ENCODE results near the gene KLF1. TPM values are rescaled to one million over a fixed set of nuclear protein-coding genes. Genes with fewer than 3 reads are reported as not detected.

The KLF1 gene
- total and polyA plus RNA-seq, 2 donors (not counting 1 experiment from before 2014, with no cell fraction given): not detected

GRCh38 chr19:12884926-12885748 lies 1.9 kb downstream of the KLF1 start:
- Histone ChIP-seq H3K9ac (ENCODE audit: insufficient read depth, low read length) (no peak overlapping the region), H3K4me2 (ENCODE audit: extremely low read depth, insufficient read depth, low read length) (peak overlapping the region; percentile 25), H3K79me2 (ENCODE audit: control insufficient read depth, insufficient read depth, low read length) (no peaks in the 10 kb centered on the region), H3K27ac (ENCODE audit: insufficient read depth, low read length) (no peak overlapping the region), H4K20me1 (ENCODE audit: control insufficient read depth, extremely low read depth, insufficient read depth, low read length) (no peaks in the 10 kb centered on the region), H3K4me1 (ENCODE audit: control insufficient read depth, extremely low read depth, insufficient read depth, low read length) (no peaks in the 10 kb centered on the region), H3K27me3 (ENCODE audit: control insufficient read depth, insufficient read depth, low read length) (peaks cover 20% of the 10 kb centered on the region), H3K4me3 (replicated peaks in 1 of 4; ENCODE audit: control extremely low read depth in 1 of 4, insufficient read depth in 1 of 4, low read depth in 3 of 4, low read length in 4 of 4) (peak overlapping the region in 1 of 4 experiments; percentile 36), H2AFZ (ENCODE audit: low read length) (no peak overlapping the region), H3K9me3 (ENCODE audit: control insufficient read depth, insufficient read depth, low read depth, low read length) (no peaks in the 10 kb centered on the region), H3K36me3 (ENCODE audit: control insufficient read depth, insufficient read depth, low read length) (no peaks in the 10 kb centered on the region)
- no peak for TF ChIP-seq EZH2 (IDR thresholded peaks at IDR 0.05; ENCODE audit: low read length, missing control alignments)
- peak; percentile 45 to 48 for TF ChIP-seq CTCF (conservative IDR thresholded peaks at IDR 0.05 in 1 of 2, IDR thresholded peaks at IDR 0.05 in 1 of 2; ENCODE audit: low read depth in 1 of 2, low read length in 2 of 2)
- DNase-seq (ENCODE audit: low read depth in 2 of 2): peak; percentile 43 to 46

GRCh38 chr19:12884627-12884925 lies 2.4 kb downstream of the KLF1 start:
- DNase-seq (ENCODE audit: low read depth in 2 of 2): no peak
- Histone ChIP-seq H3K9me3 (ENCODE audit: control insufficient read depth, insufficient read depth, low read depth, low read length) (no peaks in the 10 kb centered on the region), H3K27ac (ENCODE audit: insufficient read depth, low read length) (no peak overlapping the region), H3K9ac (ENCODE audit: insufficient read depth, low read length) (no peak overlapping the region), H3K36me3 (ENCODE audit: control insufficient read depth, insufficient read depth, low read length) (no peaks in the 10 kb centered on the region), H2AFZ (ENCODE audit: low read length) (no peak overlapping the region), H4K20me1 (ENCODE audit: control insufficient read depth, extremely low read depth, insufficient read depth, low read length) (no peaks in the 10 kb centered on the region), H3K79me2 (ENCODE audit: control insufficient read depth, insufficient read depth, low read length) (no peaks in the 10 kb centered on the region), H3K4me1 (ENCODE audit: control insufficient read depth, extremely low read depth, insufficient read depth, low read length) (no peaks in the 10 kb centered on the region), H3K27me3 (ENCODE audit: control insufficient read depth, insufficient read depth, low read length) (peaks cover 20% of the 10 kb centered on the region), H3K4me3 (replicated peaks in 1 of 4; ENCODE audit: control extremely low read depth in 1 of 4, insufficient read depth in 1 of 4, low read depth in 3 of 4, low read length in 4 of 4) (no peak overlapping the region), H3K4me2 (ENCODE audit: extremely low read depth, insufficient read depth, low read length) (no peak overlapping the region)
- no peak for TF ChIP-seq EZH2 (IDR thresholded peaks at IDR 0.05; ENCODE audit: low read length, missing control alignments)
- TF ChIP-seq CTCF (conservative IDR thresholded peaks at IDR 0.05 in 1 of 2, IDR thresholded peaks at IDR 0.05 in 1 of 2; ENCODE audit: low read depth in 1 of 2, low read length in 2 of 2): no peak

GRCh38 chr19:12884202-12884601 lies 2.8 kb downstream of the KLF1 start:
- H3K9me3 ChIP-seq (ENCODE audit: control insufficient read depth, insufficient read depth, low read depth, low read length): no peaks in the 10 kb centered on the region
- H3K36me3 ChIP-seq (ENCODE audit: control insufficient read depth, insufficient read depth, low read length): no peaks in the 10 kb centered on the region
- H3K9ac ChIP-seq (ENCODE audit: insufficient read depth, low read length): no peak overlapping the region
- no peaks in the 10 kb centered on the region for H3K79me2 ChIP-seq (ENCODE audit: control insufficient read depth, insufficient read depth, low read length)
- no peak overlapping the region for H3K4me3 ChIP-seq (replicated peaks in 1 of 4; ENCODE audit: control extremely low read depth in 1 of 4, insufficient read depth in 1 of 4, low read depth in 3 of 4, low read length in 4 of 4)
- no peak for DNase-seq (ENCODE audit: low read depth in 2 of 2)
- H3K27ac ChIP-seq (ENCODE audit: insufficient read depth, low read length): no peak overlapping the region
- H4K20me1 ChIP-seq (ENCODE audit: control insufficient read depth, extremely low read depth, insufficient read depth, low read length): no peaks in the 10 kb centered on the region
- H3K4me2 ChIP-seq (ENCODE audit: extremely low read depth, insufficient read depth, low read length): no peak overlapping the region
- H3K4me1 ChIP-seq (ENCODE audit: control insufficient read depth, extremely low read depth, insufficient read depth, low read length): no peaks in the 10 kb centered on the region
- peaks cover 20% of the 10 kb centered on the region for H3K27me3 ChIP-seq (ENCODE audit: control insufficient read depth, insufficient read depth, low read length)
- H2AFZ ChIP-seq (ENCODE audit: low read length): no peak overlapping the region
- TF ChIP-seq EZH2 (IDR thresholded peaks at IDR 0.05; ENCODE audit: low read length, missing control alignments) (no peak), CTCF (conservative IDR thresholded peaks at IDR 0.05 in 1 of 2, IDR thresholded peaks at IDR 0.05 in 1 of 2; ENCODE audit: low read depth in 1 of 2, low read length in 2 of 2) (no peak)
